Brain pericyte (primary cell): Measurements from ENCODE around the gene SLC35E3.

Source experiments
- DNase-seq: peaks from one replicate; pipeline ENCODE4 v3.0.0-alpha.2; 2012; ENCODE audit warnings: low read depth, low spot score

Gene SLC35E3

DNA sequence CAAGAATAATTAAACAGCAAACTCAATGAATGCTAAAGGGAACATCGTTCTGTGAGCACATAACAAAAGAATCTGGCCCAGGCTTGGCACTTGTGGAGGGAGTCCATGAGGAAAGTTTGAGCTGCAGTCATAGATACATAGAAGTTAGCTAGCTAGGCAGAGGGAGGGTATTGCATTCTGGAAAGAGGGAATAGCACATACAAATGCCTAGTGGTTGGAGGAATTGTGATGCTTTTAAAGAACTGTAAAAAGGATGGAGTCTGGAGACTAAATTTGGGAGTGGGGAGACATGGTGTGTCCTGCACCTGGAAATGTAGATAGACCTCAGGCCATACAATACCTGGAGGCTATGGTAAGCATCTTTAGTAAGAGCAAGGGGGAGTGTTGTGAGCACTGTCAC, 24.0 kb downstream of the SLC35E3 start:
- no peak for DNase-seq

DNA sequence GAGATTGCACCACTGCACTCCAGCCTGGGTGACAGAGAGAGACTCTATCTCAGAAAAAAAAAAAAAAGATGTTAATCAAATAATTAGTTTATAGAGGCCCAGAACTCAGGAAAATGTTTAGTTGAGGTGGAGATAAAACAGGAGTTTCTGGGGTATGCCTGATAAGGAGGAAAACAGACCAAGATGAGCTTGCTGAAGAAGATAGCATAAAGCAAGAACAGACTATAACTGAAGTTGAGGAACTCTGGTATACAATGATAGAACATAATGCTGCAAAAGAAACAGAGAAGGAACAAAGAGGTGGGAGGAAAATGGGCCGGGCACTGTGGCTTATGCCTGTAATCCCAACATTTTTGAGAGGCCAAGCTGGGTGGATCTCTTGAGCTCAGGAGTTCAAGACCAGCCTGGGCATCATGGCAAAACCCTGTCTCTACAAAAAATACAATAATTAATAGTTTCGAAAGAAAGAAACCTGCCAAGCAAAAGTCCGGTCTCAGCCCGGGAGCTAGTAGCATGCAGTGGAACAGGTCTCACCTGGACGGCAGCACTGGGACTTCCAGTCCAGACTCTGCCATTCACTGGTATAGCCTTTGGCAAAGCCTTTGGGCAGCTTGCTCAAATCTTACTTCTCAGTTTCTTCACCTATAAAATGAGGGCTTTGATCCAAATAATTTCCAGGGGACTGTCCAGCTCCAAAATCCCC, 25.4 kb downstream of the SLC35E3 start:
- DNase-seq = no peak

DNA sequence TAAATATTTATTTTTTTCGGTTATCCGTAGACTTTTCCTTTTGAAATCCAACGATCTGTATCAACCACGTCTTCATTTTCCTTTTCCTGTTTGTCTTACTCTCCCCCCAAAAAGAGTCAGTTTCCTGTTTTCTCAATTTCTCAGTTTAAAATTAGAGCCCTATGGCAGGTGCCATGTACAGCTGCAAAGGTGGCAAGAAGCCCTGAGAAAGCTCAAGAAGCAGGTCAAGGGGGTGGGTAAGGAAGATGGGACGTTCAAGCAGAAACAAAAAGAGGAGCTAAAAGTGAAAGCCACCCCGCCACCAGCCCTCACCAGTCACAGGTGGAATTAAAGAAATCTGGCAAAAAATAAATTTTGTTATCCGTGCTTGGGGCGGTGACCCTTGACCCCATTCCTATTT, 26.7 kb downstream of the SLC35E3 start:
- no peak for DNase-seq

DNA sequence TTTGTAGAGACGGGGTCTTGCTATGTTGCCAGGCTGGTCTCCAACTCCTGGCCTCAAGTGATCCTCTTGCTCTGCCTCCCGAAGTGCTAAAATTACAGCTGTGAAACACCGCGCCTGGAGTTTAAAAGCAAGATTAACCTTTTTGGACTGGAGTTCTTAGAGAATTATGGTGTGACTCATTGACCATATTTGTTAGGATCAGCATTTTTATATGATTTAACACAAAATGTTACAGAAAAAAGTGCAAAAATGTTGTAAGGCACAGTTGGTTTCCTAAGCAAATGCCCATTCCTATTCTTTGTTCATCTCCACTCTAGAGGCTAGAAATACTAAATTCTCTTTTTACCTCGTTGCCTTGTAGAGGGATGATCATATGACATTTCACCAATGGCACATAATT, 27.6 kb downstream of the SLC35E3 start:
- no peak for DNase-seq

DNA sequence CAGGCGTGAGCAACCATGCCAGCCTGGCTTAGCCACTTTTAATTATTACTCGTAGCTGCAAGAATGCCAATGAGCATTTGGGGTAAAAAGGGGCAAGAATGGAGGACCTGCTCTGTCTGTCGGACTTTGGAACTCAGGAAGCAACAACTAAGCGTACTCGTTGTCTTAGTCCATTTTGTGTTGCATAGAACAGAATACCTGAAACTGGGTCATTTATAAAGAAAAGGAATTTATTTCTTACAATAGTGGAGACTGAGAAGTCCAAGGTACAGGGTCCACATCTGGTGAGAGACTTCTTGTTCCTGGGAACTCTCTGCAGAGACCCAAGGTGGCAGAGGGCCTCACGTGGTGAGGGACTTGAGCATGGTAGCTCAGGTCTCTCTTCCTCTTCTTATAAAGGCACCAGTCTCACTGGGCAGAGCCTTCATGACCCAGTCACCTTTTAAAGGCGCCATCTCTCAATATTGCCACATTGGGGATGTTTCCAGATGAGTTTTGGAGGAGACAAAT, 29.2 kb downstream of the SLC35E3 start:
- no peak for DNase-seq

DNA sequence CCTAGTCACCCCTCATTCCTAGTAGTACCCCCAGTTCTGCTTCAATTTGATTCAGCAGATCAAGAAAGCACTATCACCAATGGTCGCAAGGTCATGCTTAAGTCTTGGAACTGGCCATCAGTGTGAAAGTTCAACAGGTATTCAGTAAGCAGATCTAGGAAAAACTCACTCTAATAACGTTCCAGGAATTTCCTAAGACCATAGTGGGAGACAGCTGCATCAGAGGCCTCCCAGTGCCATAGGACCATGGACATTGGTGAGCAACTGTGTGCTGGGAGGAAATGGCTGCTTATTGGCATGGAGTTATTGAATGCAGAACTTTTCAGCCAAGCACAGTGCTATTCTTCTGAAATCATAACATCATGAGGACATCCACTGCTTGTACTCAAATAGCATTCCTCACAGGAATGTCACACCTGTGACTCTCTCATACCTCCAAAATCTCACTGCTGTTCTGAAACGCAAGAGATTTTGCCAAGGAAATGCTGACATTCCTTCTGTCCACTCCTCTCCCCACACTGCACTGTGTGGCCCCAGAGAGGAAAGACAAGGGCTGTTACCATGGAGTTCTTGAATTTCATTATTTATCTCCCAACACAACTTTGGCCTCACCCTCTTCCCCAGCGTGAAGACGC, 31.1 kb downstream of the SLC35E3 start:
- no peak for DNase-seq

DNA sequence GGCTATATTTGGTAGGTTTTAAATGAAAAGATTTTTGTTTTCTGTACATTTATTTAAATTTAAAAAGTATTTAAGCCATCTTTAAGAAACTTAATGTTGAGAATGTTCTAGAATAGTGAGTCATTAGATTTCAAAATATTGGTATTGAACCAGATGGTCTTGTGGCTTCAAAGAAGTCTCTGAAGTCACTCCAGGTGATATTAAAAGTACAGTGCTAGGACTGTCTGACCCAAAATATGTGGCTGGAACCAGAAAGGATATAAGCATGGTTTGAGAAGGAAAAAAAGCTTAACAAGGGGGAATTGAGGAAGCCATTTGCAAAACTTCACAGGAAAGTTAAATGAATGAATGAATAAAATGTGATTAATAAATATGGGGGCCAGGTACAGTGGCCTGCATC, 33.3 kb downstream of the SLC35E3 start:
- no peak for DNase-seq

DNA sequence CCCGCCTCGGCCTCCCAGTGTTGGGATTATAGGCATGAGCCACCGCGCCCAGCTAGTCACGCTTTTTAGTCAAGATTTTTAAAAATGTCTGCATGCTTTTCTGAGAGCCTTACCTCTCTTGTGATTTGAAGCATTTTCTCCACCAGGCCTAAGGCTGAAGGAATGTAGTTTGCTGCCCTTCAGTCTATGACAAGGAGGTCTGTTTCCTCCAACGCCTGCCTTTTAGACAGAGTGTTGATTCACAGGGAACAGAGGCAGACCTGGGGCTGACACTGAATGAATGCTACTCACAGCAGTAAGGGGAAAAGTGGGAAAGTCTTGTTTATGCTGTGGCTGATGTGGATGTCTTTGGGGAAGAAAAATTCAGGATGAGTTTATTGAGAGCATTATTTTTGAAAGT, 34.8 kb downstream of the SLC35E3 start:
- DNase-seq = no peak

DNA sequence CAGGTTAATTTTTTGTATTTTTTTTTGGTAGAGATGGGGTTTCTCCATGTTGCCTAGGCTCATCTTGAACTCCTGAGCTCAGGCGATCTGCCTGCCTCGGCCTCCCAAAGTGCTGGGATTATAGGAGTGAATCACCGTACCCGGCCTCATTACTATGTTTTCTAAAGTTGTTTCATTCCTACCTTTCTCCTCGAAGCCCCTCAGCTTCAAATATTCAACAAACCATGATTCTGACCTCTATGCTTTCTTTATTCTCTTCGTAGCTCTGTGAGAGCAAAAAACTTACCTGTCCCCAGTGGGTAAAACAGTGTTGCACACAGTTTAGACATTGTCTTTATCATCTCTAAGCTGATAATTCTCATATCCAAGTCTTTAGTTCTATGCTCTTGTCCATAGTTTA, 35.8 kb downstream of the SLC35E3 start:
- DNase-seq = no peak

DNA sequence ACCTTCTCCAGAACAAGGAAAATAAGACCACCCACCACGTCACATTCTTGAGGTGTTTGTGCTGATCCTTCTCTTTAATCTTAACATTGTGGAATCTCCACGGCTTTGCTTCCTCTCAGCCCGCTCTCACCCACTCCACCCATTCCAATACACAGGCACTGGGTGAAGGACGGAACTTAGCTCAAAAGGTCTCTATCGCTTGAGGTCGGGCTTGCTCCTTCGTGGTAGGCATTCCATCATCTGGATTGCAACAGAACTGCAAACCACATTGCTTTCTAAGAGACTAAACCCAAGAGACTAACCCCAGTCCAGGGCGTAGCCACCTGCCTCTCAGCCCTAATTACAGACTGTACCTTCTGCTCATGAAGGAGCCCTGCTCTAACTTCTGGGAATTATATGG, 38.0 kb downstream of the SLC35E3 start:
- no peak for DNase-seq

DNA sequence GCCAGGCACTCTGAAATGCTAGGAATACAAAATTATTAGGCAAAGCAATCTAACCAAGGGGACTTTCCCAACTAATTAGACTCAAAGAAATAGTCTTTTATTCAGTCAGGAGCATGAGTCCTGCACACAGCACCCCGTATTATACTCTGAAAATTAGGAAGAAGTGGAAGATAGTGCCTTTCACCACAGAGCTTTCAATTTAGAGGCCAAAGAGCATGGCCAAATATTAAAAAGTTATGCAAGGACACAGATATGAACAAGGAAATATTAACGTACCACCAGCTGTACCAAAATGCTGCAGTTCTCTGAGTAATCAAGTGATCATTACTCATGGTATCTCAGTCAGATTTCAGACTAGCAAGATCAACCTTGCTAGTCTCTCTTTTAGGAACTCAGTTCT, 39.4 kb downstream of the SLC35E3 start:
- no peak for DNase-seq

DNA sequence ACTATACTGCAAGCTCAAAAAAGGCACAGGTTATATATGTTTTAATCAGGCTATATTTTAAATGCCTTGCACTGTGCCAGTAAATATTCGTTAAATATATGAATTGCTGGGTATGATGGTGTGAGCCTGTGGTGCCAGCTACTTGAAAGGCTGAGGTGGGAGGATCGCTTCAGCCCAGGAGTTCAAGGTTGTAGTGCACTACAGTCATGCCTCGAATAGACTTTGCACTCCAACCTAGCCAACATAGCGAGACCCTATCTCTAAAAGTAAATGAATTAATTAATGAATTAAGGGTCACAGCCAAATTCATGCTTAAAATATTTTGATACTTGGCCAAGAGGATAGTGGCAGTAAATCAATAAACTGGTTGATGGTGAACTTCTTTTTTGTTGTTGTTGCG, 39.8 kb downstream of the SLC35E3 start:
- no peak for DNase-seq

DNA sequence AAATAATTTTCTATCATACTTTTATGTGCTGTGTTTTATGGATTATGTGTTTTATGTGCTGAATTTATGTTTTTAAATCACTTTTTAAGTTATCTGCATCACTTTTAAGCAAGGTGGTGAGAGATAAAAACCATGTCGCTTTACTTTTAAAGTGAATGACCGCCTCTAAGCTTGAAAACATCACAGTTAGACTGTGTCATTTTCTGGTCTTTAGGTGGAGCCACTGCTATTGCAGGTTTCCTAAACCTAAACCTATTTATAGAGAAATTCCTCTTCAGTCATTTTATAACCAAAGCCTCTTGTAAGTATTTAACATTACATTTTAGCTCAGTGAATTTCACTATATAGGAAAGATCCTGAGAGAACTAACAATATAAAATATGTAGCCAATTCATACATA, 41.0 kb downstream of the SLC35E3 start:
- no peak for DNase-seq

DNA sequence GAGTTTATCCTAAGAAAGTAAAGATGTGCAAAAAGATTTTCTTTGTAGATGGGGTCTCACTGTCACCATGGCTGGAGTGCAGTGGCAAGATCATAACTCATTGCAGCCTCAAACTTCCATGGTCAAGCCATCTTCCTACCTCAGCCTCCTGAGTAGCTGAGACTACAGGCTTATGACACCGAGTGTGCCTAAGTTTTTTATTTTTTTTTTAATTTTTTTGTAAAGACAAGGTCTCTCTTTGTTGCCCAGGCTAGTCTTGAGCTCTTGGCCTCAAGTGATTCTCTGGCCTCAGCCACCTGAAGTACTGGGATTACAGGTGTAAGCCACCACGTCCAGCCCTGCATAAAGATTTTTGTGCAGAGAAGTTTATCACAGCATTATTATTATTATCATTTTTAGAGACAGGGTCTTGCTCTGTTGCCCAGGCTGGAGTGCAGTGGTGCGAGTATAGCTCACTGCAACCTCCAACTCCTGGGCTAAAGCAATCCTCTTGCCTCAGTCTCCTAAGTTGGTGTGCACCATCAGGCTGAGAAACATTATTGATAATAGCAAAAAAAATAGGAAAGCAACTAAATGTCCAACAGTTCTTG, 42.7 kb downstream of the SLC35E3 start:
- no peak for DNase-seq

DNA sequence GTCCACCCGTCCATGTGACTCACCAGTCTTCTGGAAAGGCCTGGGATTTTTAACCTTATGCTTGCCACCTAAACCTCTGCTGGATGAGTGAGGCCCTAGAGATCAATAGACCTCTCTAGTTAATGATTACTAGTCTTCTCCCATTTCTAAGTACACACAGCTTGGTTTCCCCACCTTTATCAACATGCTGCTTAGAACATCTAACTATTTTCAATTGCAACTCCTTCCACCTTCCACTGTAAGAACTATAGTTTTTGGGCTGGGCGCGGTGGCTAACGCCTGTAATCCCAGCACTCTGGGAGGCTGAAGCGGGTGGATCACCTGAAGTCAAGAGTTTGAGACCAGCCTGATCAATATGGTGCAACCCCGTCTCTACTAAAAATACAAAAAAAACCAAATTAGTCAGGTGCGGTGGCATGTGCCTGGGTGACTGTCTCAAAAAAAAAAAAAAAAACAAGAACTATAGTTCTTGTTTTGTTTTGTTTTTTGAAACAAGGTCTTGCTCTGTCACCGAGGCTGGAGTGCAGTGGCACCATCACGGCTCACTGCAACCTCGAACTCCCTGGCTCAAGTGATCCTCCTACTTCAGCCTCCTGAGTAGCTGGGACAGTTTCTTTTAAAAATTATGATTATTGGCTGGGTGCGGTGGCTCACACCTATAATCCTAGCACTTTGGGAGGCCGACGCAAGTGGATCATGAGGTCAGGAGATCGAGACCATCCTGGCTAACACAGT, 43.3 kb downstream of the SLC35E3 start:
- DNase-seq = no peak

DNA sequence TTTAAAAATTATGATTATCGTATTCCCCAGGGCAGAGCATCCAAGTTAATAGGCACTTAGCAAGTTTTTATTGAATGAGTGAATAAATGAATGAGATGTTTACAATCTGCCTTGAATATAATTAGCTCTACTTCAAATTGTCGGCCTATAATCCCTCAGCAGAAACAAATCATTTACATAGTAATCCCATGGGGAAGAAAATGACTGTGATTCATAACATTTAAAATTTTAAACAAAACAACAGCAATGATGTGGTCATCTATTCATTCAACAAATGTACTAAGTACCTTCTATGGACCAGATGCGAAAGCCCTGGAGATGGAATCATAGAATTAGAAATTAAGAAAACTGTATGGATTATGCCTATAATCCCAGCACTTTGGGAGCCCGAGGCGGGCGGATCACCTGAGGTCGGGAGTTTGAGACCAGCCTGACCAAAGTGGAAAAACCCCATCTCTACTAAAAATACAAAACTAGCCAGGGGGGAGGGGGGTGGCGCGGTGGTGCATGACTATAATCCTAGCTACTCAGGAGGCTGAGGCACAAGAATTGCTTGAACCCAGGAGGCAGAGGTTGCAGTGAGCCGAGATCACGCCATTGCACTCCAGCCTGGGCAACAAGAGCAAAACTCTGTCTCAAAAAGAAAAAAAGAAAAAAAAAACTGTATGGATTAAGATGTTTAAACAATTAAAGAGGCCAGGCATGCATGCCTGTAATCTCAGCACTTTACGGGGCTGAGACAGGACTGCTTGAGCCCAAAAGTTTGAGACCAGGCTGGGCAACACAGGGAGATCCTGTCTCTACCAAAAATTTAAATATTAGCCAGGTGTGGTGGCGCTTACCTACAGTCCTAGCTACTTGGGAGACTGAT, 44.3 kb downstream of the SLC35E3 start:
- no peak for DNase-seq

DNA sequence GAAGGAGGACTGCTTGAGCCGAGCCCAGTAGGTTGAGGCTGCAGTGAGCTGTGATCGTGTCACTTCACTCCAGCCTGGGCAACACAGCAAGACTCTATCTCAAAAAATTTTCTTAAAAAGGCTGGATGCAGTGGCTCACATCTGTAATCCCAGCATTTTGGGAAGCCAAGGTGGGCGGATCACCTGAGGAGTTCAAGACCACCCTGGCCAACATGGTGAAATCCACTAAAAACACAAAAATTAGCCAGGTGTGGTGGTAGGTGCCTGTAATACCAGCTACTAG, 44.9 kb downstream of the SLC35E3 start:
- DNase-seq = no peak

DNA sequence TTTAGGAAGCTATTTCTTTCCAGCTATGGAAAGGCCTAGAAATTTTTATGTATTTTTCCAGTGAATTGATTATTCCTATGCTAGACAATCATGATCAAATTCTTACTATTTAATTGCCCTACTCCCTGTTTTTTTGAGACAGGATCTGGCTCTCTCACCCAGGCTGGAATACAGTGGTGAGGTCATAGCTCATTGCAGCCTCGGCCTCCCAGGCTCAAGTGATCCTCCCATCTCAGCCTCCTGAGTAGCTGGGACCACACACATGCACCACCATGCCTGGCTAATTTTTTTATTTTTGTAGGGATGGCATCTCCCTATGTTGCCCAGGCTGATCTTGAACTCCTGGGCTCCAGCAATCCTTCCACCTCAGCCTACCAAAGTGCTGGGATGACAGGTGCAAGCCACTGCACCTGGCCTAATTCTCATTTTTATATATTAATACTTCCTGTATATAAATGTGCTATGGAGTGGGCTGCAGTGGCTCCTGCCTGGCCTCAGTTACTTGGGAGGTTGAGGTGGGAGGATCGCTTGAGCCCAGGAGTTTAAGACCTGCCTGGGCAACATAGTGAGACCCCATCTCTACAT, 46.0 kb downstream of the SLC35E3 start:
- DNase-seq = no peak

DNA sequence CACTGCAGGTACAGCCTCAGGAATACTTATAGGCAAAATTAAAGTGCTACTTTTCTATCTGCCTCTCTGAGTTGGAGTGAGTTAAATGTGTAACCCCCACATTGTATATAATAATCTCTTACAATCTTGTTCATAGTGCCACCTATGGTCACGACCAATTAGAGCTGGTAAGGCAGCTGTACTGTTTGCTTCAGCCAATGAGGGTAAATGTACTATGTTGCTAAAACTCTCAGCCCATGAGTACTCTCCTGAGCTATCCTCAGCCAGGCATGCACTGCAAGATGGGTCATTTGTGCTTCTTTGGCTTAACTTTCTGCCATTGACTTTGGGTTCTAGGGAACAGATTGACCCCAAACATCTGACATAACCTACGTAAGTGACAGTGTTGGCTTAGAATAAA, 47.0 kb downstream of the SLC35E3 start:
- DNase-seq = no peak

DNA sequence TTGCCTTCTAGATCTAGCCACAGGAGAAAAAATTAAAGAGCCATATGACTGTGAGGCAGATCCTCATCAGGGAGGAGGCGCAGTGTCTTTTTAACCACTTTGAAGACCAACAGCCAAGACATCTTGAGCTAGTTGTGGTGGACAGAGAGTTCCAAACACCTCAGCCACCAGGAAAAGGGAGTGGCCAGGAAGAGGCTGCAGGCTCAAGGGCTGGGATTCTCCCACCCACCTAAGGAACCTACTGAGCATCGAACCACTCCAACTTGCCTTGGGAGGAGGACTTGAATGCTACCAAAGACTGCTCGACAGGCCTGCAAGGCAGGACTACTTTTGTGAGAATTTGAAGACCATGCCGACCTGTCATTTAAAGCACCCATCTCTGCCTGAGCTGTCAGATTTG, 47.5 kb downstream of the SLC35E3 start:
- no peak for DNase-seq

DNA sequence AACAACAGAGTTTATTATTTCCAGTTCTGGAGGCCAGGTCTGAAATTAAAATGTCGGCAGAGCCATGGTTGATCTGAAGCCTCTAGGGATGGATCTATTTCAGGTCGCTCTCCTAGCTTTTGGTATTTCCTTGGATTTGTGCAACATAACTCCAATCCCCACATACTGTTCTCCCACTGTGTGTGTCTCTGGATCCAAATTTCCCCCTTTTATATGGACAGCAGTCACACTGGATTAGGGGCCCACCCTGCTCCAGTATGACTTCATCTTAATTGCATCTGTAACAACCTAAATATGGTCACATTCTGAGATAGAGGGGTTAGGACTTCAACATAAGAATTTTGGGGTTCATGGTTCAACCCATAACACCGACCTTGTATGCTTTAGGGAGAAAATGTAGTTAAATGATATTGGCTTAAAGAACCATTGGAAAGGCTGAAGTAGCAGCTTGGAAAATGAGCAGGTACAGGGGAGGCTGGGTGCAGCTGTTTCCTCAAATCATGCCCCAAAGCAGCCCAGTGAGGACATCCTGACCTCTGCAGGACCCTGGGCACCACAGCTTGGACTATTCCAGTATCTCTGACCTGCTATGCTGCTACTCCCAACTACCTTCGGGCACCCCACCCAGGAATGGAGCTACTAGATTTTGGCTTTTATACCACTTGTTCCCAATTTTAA, 48.1 kb downstream of the SLC35E3 start:
- DNase-seq = no peak
